ENCODE results near the gene SOX15. TPM values are rescaled to one million over a fixed set of nuclear protein-coding genes. Genes with fewer than 3 reads are reported as not detected.

SOX15 gene
- total and polyA plus RNA-seq, 2 of the 13 experiments (the other 11 are each of a cell fraction or from before 2014, with no cell fraction given): 0.07 to 0.18 TPM

- TF ChIP-seq SKIL (CRISPR knock-in tag; IDR thresholded peaks at IDR 0.05; ENCODE audit: borderline replicate concordance) (no peak), LCORL (IDR thresholded peaks at IDR 0.05) (no peak), LCORL (CRISPR knock-in tag; IDR thresholded peaks at IDR 0.05) (peak; percentile 45; the same call in 1 of the 2 replicates), NFYB (CRISPR knock-in tag; IDR thresholded peaks at IDR 0.05) (no peak), GPN1 (CRISPR knock-in tag; IDR thresholded peaks at IDR 0.05; ENCODE audit: borderline replicate concordance) (no peak), RFX5 (IDR thresholded peaks at IDR 0.05; ENCODE audit: low read depth, low read length) (no peak), PAX8 (CRISPR knock-in tag; IDR thresholded peaks at IDR 0.05; ENCODE audit: borderline replicate concordance) (no peak), KLF11 (CRISPR knock-in tag; IDR thresholded peaks at IDR 0.05) (peak; percentile 95), GRHL1 (CRISPR knock-in tag; conservative IDR thresholded peaks at IDR 0.05) (no peak), ZNF543 (CRISPR knock-in tag; IDR thresholded peaks at IDR 0.05) (no peak), ZNF33B (CRISPR knock-in tag; IDR thresholded peaks at IDR 0.05) (no peak), HMG20A (CRISPR knock-in tag; IDR thresholded peaks at IDR 0.05; ENCODE audit: borderline replicate concordance) (no peak)
- TF ChIP-seq, protein P1, sequence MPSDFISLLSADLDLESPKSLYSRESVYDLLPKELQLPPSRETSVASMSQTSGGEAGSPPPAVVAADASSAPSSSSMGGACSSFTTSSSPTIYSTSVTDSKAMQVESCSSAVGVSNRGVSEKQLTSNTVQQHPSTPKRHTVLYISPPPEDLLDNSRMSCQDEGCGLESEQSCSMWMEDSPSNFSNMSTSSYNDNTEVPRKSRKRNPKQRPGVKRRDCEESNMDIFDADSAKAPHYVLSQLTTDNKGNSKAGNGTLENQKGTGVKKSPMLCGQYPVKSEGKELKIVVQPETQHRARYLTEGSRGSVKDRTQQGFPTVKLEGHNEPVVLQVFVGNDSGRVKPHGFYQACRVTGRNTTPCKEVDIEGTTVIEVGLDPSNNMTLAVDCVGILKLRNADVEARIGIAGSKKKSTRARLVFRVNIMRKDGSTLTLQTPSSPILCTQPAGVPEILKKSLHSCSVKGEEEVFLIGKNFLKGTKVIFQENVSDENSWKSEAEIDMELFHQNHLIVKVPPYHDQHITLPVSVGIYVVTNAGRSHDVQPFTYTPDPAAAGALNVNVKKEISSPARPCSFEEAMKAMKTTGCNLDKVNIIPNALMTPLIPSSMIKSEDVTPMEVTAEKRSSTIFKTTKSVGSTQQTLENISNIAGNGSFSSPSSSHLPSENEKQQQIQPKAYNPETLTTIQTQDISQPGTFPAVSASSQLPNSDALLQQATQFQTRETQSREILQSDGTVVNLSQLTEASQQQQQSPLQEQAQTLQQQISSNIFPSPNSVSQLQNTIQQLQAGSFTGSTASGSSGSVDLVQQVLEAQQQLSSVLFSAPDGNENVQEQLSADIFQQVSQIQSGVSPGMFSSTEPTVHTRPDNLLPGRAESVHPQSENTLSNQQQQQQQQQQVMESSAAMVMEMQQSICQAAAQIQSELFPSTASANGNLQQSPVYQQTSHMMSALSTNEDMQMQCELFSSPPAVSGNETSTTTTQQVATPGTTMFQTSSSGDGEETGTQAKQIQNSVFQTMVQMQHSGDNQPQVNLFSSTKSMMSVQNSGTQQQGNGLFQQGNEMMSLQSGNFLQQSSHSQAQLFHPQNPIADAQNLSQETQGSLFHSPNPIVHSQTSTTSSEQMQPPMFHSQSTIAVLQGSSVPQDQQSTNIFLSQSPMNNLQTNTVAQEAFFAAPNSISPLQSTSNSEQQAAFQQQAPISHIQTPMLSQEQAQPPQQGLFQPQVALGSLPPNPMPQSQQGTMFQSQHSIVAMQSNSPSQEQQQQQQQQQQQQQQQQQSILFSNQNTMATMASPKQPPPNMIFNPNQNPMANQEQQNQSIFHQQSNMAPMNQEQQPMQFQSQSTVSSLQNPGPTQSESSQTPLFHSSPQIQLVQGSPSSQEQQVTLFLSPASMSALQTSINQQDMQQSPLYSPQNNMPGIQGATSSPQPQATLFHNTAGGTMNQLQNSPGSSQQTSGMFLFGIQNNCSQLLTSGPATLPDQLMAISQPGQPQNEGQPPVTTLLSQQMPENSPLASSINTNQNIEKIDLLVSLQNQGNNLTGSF (CRISPR knock-in tag; IDR thresholded peaks at IDR 0.05): peak; percentile 80
- TF ChIP-seq, protein P2, sequence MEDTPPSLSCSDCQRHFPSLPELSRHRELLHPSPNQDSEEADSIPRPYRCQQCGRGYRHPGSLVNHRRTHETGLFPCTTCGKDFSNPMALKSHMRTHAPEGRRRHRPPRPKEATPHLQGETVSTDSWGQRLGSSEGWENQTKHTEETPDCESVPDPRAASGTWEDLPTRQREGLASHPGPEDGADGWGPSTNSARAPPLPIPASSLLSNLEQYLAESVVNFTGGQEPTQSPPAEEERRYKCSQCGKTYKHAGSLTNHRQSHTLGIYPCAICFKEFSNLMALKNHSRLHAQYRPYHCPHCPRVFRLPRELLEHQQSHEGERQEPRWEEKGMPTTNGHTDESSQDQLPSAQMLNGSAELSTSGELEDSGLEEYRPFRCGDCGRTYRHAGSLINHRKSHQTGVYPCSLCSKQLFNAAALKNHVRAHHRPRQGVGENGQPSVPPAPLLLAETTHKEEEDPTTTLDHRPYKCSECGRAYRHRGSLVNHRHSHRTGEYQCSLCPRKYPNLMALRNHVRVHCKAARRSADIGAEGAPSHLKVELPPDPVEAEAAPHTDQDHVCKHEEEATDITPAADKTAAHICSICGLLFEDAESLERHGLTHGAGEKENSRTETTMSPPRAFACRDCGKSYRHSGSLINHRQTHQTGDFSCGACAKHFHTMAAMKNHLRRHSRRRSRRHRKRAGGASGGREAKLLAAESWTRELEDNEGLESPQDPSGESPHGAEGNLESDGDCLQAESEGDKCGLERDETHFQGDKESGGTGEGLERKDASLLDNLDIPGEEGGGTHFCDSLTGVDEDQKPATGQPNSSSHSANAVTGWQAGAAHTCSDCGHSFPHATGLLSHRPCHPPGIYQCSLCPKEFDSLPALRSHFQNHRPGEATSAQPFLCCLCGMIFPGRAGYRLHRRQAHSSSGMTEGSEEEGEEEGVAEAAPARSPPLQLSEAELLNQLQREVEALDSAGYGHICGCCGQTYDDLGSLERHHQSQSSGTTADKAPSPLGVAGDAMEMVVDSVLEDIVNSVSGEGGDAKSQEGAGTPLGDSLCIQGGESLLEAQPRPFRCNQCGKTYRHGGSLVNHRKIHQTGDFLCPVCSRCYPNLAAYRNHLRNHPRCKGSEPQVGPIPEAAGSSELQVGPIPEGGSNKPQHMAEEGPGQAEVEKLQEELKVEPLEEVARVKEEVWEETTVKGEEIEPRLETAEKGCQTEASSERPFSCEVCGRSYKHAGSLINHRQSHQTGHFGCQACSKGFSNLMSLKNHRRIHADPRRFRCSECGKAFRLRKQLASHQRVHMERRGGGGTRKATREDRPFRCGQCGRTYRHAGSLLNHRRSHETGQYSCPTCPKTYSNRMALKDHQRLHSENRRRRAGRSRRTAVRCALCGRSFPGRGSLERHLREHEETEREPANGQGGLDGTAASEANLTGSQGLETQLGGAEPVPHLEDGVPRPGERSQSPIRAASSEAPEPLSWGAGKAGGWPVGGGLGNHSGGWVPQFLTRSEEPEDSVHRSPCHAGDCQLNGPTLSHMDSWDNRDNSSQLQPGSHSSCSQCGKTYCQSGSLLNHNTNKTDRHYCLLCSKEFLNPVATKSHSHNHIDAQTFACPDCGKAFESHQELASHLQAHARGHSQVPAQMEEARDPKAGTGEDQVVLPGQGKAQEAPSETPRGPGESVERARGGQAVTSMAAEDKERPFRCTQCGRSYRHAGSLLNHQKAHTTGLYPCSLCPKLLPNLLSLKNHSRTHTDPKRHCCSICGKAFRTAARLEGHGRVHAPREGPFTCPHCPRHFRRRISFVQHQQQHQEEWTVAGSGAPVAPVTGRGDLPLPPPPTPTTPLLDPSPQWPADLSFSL (CRISPR knock-in tag; IDR thresholded peaks at IDR 0.05): no peak
Observed at GRCh38 chr17:7572338-7572587, 17.6 kb downstream of the SOX15 start (continued).

Measured in HepG2 (cell line).